Left kidney (tissue), 2 donors: ENCODE data around the gene PSMB10. TPM values are rescaled to one million over a fixed set of nuclear protein-coding genes. Genes with fewer than 3 reads are reported as not detected.
"Not testable (repeated sequence)": the region's sequence is repeated elsewhere in the genome, so short reads cannot be mapped to it uniquely, and the experiment has no call there.

Experiments used
- DNase-seq: peaks from one replicate; pipeline ENCODE4 v3.0.0-alpha.2; 2013
- polyA plus RNA-seq: library from polyadenylated mRNA; unstranded; fragments of 120-200 nt; gene quantifications from one replicate; pipeline ENCODE4 v1.2.1, GENCODE V29; 2013; ENCODE audit not compliant: insufficient read length

The PSMB10 gene
- polyA plus RNA-seq, 1 donor: 17.3 TPM

DNA sequence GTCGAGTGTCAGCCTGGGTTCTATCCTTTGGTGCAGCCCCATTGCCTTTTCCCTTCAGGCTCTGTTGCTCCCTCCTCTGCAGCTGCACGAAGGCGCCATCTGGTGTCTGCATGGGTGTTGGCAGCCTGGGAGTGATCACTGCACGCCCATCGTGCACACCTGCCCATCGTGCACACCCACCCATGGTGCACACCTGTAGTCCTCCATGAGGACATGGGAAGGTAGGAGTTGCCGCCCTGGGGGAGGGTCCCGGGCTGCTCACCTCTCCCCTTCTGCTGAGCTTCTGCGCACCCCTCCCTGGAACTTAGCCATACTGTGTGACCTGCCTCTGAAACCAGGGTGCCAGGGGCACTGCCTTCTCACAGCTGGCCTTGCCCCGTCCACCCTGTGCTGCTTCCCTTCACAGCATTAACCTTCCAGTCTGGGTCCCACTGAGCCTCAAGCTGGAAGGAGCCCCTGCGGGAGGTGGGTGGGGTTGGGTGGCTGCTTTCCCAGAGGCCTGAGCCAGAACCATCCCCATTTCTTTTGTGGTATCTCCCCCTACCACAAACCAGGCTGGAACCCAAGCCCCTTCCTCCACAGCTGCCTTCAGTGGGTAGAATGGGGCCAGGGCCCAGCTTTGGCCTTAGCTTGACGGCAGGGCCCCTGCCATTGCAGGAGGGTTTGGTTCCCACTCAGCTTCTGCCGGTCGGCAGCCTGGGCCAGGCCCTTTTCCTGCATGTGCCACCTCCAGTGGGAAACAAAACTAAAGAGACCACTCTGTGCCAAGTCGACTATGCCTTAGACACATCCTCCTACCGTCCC is 7.9 kb downstream of the PSMB10 start:
- peak; percentile 49 for DNase-seq

DNA sequence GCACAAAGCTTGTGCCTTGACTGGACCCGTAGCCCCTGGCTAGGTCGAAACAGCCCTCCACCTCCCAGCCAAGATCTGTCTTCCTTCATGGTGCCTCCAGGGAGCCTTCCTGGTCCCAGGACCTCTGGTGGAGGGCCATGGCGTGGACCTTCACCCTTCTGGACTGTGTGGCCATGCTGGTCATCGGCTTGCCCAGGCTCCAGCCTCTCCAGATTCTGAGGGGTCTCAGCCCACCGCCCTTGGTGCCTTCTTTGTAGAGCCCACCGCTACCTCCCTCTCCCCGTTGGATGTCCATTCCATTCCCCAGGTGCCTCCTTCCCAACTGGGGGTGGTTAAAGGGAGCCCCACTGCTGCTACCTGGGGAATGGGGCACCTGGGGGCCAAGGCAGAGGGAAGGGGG is 8.5 kb downstream of the PSMB10 start:
- no peak for DNase-seq

DNA sequence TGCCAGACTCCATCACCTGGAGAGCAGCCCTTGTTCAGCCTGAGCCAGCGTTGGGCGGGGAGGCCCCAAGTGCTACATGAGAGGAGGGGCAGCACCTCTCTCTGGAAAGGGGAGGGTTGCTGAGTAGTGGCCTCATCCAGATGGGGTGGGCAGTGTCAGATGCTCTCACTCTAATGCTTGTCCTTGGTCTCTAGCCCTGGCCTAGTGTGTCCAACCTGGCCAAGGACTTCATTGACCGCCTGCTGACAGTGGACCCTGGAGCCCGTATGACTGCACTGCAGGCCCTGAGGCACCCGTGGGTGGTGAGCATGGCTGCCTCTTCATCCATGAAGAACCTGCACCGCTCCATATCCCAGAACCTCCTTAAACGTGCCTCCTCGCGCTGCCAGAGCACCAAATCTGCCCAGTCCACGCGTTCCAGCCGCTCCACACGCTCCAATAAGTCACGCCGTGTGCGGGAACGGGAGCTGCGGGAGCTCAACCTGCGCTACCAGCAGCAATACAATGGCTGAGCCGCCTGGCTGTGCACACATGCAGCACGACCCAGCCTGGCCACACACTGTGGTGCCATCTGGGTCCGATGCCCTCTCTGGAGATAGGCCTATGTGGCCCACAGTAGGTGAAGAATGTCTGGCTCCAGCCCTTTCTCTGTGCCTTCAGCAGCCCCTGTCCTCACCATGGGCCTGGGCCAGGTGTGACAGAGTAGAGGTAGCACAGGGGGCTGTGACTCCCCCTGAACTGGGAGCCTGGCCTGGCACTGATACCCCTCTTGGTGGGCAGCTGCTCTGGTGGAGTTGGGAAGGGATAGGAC is 9.3 kb downstream of the PSMB10 start:
- DNase-seq: no peak

DNA sequence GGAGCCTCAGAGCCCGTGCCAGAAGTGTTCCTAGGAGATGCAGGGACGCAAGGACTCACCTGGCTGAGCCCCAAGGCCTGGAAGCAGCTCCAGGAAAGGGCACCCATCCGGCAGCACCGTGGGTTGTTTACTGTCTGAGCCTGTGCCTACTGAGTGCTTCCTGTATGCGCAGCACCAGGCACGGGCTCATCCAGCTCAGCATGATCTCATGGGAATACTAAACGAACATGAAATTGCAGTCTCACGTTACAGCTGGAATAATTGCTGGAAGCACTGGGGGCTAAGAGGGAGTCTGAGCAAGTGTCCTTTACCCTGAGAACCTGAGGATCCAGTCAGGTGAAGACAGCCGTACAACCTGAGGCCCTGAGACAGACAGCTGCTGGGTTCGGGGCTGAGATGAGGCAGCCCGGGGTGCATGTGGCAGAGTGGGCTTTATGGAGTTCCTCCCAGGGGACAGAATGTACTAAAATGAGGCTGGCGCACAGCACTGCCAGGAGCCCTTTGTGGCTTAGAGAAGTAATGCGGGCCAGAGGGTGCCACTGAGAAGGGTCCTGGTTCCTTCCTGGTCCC is 10.4 kb downstream of the PSMB10 start:
- no peak for DNase-seq

DNA sequence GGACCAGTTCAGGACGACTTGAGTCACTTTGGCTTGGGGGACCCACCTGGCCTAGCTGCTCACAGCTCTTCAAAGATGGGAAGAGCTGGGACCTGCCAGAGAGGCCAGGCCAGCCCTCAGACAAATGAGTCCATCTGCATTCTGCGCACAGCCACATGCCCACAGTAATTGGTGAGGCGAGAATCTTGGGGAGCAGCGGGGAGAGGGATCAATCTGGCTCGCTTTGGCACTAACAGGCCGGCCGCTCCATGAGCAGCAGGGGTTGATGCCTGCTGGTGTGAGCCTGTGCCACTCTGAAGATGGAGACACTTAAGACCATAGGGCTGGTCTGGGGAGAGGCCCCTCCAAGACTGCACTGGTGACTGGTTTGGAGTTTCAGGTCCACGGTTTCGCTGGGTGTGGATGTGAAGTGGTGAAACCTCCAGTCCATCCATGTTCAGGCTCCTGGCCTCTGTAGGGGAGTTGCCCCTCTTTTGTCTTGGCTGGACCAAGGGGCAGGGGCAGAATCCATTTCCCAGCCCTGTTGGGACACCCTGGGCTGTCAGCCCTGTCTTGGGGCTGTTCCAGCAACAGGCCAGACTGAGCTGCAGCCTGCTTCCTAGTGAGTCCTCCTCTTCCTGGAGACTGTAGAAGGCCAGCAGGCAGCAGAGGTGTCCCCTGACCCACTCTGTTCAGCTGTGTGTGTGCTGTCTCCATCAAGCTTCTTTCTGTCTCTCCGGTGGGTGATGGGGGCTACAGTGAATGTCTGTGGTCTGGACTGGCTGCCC is 12.3 kb downstream of the PSMB10 start:
- DNase-seq: no peak

DNA sequence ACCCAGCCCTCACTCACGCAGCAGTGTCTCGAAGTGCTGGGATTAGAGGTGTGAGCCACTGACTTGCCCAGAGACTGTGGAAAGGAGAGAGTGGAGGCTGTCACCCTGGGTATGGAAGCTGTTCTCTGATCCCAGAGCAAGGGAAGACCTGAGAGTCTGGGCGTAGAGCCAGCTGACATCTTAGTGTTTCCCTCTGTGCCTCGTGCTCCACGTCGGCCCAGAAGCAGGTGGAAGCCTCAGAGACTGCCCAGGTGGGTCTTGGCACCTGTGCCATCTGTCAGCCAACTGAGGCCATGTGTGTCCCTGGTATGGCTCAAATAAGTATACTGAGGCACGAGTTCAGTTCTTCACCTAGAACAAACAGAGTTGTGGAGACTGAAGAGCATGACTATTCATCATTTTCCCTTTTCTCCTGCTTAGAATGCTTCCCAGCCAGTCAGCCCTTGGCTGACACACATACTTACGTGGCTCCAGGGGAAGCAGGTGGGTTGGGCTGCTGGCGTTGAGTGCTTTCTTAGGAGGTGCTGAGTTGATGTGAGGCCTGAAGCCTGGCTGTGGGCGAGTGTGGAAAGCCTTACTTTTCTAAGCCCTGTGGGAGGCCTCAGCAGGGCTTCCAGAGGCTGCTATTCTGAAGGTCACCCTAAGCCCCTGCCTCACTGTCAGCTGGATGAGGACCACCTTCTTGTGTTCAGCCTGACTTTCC is 13.1 kb downstream of the PSMB10 start:
- no peak for DNase-seq

DNA sequence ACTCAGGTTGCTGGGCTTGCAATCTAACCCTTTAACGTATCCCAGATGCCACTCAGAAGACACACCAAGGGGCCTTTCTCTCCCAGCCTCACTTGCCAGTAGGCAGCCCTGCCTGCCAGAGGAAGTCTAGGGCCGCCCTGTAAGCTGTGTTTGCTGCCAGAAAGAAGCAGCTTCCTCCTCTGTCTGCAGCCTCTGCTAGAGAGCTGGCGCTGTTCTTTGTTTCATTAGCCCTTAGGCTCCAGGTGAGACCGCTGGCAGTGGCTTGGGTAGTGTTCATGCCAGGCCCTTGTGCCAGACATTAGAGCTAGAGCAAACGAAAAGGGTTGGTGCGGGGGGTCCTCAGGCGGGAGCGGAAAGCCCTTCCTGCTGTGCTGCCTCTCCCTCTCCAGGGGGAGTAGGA is 13.9 kb downstream of the PSMB10 start:
- DNase-seq: no peak

DNA sequence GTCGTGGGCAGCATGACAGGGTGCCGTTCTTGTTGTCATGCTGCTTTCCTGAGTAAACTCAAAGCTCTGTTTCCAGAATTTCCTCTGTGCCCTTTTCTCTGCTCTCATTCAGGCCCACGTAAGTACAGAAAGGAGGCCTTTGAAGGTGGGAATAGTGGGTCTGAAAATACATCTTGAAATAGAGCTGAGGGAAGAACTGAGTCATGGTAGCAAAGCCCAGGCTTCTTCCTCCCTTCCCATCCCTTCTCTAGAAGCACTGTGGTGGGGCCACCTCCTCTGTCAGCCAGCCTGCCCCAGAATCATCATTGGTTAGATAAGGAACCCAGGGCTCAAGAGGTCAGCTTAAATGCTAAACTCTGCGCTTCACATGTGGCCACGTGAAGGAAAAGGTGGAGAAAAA is 14.4 kb downstream of the PSMB10 start:
- DNase-seq: no peak

DNA sequence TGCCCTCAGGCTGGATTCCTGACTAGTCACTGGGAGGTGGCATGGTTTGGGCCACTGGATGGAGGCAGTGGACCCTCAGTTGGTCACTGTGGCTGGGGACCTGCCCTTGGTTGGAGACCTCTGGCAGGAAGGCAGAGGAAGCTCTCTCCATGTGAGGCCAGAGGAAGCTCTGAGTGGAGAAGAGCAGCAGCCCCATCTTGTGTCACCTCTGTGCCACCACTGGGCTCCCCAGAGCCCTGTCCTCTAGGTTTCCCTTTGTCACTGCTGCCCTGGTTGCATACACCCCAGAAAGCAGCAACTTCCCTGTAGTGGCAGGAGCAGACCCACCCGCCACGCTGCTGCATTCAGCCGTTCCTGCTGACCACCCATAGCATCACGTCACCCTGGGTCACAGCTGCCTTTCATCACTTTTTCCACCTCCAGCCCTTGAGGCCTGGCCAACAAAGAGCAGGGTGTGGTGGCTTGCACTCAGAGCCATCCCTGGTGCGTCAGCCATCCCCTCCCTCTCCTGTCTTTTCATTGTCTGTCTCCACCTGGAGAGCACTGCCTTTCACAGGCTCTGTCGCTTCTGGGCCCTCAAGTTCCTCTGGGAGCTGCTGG is 16.9 kb downstream of the PSMB10 start:
- no peak for DNase-seq

DNA sequence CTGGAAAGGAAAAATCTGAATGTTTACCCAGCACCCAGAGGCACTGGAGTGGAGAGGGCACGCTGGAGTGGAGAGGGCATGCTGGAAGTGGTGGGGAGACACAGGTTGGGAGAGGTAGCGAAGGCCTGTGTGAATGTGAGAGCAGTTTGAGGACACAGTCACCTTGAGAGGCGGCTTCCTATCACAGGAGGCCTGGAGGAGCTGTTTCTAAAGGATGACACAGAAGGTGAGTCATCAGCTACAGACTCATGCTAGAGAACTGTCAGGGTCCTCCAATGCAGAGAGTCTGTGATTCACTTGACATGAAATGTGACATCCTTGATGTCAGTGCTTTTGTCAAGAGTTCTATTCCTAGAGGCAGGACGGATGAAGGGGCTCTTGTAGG is 18.8 kb downstream of the PSMB10 start:
- no peak for DNase-seq

DNA sequence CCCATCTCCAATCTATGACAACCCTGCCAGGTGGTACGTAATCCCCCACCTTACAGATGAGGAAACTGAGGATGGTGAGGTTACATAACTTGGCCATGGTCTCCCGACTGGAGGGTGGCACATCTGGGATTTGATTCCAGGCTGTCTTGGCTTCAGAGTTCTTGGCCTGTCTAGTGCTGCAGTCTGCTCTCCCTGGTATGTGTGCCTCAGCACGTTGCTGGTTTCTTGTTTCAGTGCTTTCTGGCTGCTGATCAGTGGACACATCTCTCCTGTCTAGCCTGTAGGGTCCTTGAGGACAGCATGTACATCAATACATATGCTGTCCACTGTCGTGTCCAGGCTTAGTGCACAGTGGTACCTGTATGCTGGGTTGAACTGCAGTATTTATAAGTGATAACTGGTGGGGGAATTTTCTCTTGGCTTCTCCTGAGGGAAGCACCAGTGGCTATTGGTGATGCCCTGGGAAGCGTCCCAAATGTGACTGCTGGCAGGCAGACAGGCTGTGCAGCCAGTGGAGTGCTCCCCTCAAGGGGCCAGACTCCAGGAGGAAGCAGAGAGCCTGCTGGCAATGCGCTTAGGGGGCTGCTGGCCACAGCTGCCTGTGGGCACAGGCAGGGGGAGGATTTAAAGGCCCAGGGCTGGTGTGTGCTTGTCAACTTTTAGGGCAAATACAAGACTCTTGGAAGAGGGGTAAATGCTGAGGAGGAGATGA is 19.4 kb downstream of the PSMB10 start:
- DNase-seq: no peak

DNA sequence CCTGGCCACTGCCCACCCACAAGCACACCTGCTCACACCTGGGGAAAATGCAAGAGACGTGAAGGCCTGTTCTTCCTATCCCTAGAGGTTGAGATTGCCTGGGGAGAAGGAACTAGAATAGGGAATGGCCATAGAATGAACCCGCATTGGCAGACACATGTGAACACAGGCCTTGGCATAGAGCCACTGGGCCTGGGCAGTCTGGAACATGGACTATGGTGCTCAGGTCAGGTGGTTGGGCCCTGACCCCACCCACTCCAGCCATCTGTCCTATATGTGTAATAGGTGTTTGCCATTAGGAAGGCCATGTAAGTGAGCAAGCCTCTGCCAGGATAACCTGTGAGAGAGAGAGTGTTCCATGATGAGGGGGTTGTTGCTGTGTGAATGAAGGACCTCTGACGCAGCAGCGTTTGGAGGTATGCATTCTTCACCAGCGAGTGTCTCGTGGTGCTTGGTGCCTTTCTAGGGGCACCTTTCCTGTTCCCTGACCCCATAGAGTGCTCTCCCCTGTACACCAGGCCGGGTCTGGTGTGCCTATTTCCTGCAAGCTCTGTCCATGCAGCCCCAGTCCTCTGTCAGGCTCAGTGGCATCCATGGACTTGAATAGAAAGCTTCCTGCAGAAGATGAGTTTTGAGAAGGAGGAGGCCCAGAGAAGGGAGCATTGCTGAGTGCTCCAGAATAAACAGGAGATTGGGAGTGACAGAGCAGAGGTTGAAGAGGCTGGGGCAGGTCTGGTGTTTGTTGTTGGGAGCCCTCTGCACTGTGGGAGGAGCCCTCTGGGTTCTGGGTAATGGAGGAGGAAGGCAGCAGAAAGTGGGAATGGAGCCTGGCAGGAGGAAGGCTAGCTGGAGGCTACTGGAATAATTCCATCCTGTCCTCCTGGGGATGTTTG is 20.6 kb downstream of the PSMB10 start:
- DNase-seq: no peak

DNA sequence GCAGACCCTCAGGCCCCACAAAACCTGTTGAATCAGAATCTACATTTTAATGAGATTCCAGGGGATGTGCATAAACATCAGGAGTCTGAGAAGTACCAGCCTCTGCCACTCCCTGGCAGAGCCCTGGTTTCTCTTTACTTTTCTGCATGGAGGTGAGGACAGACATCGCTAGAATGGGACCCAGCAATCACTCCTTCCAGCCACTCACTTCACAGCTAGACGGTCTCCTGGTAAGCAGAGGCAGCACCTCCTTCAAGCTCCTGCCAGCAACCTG is 21.2 kb downstream of the PSMB10 start:
- not testable (repeated sequence) for DNase-seq

DNA sequence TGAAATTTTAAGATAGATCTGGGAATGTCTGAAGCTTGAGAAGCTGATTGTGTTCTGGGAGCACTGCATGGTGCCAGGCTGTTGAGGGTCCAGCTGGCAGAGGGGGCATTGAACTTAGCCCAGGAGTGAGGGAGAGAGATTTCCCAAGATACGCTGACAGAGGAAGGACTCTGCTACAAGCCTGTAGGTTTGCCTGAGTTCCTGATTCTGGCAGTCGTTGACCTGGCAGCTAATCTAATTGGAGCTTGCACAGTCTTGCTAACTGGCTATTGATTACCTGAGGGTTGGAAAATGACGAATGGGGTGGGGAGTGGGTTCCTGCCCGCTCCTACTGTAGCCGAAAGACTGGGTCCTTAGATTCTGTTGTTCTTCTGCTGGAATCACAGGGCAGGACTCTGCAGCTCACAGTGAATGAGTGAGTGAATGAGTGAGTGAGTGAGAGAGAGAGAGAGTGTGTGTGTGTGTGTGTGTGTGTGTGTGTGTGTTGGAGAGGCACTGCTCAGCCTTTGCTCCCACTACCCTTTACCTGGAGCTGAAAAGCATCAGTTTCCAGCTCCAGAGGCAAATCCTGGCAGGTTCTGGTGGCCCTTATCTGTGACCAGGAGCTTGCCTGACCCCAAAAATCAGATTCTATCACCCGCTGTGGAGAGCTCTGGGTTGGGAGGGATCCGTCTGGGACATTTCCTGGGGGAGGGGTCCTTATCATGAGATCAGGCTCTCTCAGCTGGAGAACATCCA is 21.7 kb downstream of the PSMB10 start:
- DNase-seq: no peak

DNA sequence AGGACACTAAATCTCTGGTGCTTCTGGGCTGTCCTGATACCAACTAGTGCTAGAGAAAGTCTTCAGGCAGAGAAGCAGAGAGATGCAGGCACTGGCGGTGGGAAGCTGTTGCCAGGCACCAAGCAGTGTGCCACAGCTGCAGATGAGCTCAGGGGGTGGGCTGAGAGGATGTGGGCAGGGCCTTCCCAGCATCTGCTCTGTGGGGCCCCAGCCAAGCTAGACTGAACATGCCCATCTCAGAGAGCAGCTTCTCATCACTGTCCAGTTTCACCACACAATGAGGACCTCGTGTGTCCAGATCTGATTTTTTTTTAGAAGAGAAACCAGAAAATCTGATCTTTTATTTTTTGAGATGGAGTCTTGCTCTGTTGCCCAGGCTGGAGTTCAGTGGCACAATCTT is 26.5 kb downstream of the PSMB10 start:
- DNase-seq: no peak

DNA sequence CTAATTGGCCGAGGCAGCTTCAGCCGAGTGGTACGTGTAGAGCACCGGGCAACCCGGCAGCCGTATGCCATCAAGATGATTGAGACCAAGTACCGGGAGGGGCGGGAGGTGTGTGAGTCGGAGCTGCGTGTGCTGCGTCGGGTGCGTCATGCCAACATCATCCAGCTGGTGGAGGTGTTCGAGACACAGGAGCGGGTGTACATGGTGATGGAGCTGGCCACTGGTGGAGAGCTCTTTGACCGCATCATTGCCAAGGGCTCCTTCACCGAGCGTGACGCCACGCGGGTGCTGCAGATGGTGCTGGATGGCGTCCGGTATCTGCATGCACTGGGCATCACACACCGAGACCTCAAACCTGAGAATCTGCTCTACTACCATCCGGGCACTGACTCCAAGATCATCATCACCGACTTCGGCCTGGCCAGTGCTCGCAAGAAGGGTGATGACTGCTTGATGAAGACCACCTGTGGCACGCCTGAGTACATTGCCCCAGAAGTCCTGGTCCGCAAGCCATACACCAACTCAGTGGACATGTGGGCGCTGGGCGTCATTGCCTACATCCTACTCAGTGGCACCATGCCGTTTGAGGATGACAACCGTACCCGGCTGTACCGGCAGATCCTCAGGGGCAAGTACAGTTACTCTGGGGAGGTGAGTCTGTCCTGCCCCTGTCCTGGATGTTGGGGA is 27.5 kb downstream of the PSMB10 start:
- no peak for DNase-seq

DNA sequence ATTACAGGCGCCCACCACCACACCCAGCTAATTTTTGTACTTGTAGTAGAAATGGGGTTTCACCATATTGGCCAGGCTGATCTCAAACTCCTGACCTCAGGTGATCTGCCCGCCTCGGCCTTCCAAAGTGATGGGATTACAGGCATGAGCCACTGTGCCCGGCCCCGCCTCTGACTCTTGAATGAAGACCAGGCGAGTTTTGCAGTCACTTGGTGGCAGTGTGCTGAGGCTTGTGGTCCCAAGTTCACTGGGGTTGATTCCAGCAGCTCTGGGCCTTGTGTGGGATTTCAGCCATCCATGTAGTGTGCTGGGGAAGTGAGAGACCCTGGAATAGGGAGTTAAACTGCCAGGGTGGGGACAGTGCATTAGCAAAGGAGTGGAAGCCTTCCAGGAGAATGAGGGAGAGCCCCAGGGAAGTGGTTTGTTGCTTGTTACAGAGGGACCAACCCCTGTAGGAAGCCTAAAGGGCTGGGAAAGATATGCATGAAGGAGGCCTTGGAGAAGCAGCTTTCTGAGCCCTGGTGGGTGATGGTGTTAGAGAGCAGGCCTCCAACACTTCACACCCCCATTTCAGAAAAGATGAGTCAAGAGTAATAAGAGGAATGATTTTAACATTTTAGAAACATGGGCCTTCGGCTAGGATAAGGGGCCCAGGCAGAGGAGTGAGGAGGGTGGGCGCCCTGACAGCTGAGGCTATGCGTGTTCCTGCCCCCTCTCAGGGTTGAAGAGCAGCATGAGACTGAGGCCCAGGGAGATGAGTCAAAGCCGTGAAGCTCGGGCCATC is 29.1 kb downstream of the PSMB10 start:
- no peak for DNase-seq

DNA sequence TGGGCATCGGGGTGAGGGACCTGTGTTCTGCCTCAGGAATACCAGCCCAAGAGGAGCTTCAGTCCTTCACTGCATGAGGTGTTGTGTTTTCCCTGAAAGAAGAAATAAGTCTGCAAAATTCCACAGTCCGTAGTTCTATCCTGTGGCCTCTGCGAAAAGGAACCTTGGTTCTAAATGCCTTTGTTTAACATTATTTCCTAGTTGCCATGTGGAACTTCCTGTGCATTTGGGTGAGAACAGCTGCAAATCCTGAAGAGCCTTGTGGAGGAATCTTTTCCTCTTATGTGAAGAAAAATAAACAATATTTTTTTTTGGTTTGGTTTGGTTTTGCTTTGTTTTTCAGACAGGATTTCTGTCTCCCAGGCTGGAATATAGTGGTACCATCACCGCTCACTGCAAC is 33.8 kb downstream of the PSMB10 start:
- DNase-seq: no peak
